DOHH2 (cell line): ENCODE data around the gene CD40.

Source experiments
- H3F3A ChIP-seq: fragments of 200-600 bp; sonication (generic), shearing (Covaris generic); 2 replicates; pipeline ENCODE4 v1.6.0; 2016; ENCODE audit warnings: antibody characterized with exemption, mild to moderate bottlenecking; ENCODE audit not compliant: control insufficient read depth, insufficient read depth
- H3K27ac ChIP-seq: fragments of 200-600 bp; sonication (generic); 2 replicates; pipeline ENCODE4 v1.5.1; 2014; ENCODE audit warnings: low read depth, mild to moderate bottlenecking, low read length, moderate library complexity
- H3K27me3 ChIP-seq: fragments of 200-600 bp; sonication (generic); 2 replicates; pipeline ENCODE4 v1.6.1; 2014; ENCODE audit warnings: mild to moderate bottlenecking, low read length, mixed read lengths; ENCODE audit not compliant: control insufficient read depth
- H3K36me3 ChIP-seq: fragments of 200-600 bp; sonication (generic); 2 replicates; pipeline ENCODE4 v1.6.1; 2014; ENCODE audit warnings: mild to moderate bottlenecking, low read length, moderate library complexity, mixed read lengths; ENCODE audit not compliant: control insufficient read depth
- H3K4me1 ChIP-seq: fragments of 200-600 bp; sonication (generic); 2 replicates; pipeline ENCODE4 v1.6.1; 2014; ENCODE audit warnings: mild to moderate bottlenecking, low read length, mixed read lengths; ENCODE audit not compliant: control insufficient read depth
- H3K4me2 ChIP-seq: fragments of 200-600 bp; sonication (generic); 2 replicates; pipeline ENCODE4 v1.6.0; 2014; ENCODE audit warnings: mild to moderate bottlenecking, low read length, moderate library complexity
- H3K4me3 ChIP-seq: fragments of 200-600 bp; sonication (generic); 2 replicates; pipeline ENCODE4 v1.5.1; 2014; ENCODE audit warnings: mild to moderate bottlenecking, low read length, mixed read lengths
- H3K79me2 ChIP-seq: fragments of 200-600 bp; sonication (generic); 2 replicates; pipeline ENCODE4 v1.6.1; 2014; ENCODE audit warnings: mild to moderate bottlenecking, low read length, mixed read lengths; ENCODE audit not compliant: control insufficient read depth
- H3K9me2 ChIP-seq: fragments of 200-600 bp; sonication (generic); replicated peaks from 2 replicates; pipeline ENCODE4 v1.6.1; 2014; ENCODE audit warnings: mild to moderate bottlenecking, low read length, mixed read lengths; ENCODE audit not compliant: control insufficient read depth
- H3K9me3 ChIP-seq: fragments of 200-600 bp; sonication (generic); 2 replicates; pipeline ENCODE4 v1.6.1; 2014; ENCODE audit warnings: antibody characterized with exemption, low read length, mixed read lengths; ENCODE audit not compliant: control insufficient read depth, insufficient read depth
- H4K20me1 ChIP-seq: fragments of 200-600 bp; sonication (generic); 2 replicates; pipeline ENCODE4 v1.6.0; 2014; ENCODE audit warnings: low read depth, mild to moderate bottlenecking, antibody characterized with exemption, low read length, moderate library complexity; ENCODE audit not compliant: control insufficient read depth, insufficient read depth
- EZH2phosphoT487 ChIP-seq: fragments of 200-600 bp; sonication (generic); IDR thresholded peaks from 2 replicates; pipeline ENCODE4 v1.6.1; 2017; ENCODE audit warnings: borderline replicate concordance, mild to moderate bottlenecking, antibody characterized with exemption, low read length, moderate library complexity, mixed read lengths
- TF ChIP-seq, protein P1 (sequence below): fragments of 200-600 bp; sonication (generic); IDR thresholded peaks from one replicate; pipeline ENCODE4 v1.5.1; 2014; ENCODE audit warnings: antibody characterized with exemption, mild to moderate bottlenecking, low read depth, low read length; ENCODE audit not compliant: poor library complexity, severe bottlenecking

CD40 gene

DNA sequence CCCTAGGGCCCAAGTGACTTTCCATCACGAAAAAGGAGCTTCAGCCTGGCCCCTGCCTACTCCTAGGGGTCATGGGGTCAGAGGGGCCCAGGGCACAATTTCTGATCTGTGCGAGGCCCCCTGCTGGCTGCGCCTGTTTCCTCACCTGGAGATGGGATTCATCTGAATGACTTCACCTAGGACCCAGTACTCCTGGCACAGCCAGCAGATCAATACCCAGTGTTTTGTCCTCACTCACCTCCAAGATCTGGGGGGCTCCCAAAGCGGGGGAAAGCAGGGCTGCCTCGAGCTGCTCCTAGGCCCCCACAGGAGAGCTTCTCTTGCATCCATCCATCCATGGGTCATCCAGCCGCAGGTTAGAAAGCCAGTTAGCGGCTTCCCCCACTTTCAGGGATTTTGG lies 33.8 kb downstream of the CD40 start:
- no peaks in the 10 kb centered on the region for H3K4me1 ChIP-seq
- no peaks in the 10 kb centered on the region for H3K9me2 ChIP-seq
- no peaks in the 10 kb centered on the region for H3K9me3 ChIP-seq
- no peaks in the 10 kb centered on the region for H3K27me3 ChIP-seq
- H3K27ac ChIP-seq, result no peak overlapping the region
- no peaks in the 10 kb centered on the region for H4K20me1 ChIP-seq
- no peak overlapping the region for H3K4me2 ChIP-seq
- TF ChIP-seq, protein P1, sequence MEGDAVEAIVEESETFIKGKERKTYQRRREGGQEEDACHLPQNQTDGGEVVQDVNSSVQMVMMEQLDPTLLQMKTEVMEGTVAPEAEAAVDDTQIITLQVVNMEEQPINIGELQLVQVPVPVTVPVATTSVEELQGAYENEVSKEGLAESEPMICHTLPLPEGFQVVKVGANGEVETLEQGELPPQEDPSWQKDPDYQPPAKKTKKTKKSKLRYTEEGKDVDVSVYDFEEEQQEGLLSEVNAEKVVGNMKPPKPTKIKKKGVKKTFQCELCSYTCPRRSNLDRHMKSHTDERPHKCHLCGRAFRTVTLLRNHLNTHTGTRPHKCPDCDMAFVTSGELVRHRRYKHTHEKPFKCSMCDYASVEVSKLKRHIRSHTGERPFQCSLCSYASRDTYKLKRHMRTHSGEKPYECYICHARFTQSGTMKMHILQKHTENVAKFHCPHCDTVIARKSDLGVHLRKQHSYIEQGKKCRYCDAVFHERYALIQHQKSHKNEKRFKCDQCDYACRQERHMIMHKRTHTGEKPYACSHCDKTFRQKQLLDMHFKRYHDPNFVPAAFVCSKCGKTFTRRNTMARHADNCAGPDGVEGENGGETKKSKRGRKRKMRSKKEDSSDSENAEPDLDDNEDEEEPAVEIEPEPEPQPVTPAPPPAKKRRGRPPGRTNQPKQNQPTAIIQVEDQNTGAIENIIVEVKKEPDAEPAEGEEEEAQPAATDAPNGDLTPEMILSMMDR, result peak; percentile 80
- TF ChIP-seq EZH2phosphoT487, result no peak
- no peaks in the 10 kb centered on the region for H3F3A ChIP-seq
- H3K79me2 ChIP-seq, result no peaks in the 10 kb centered on the region
- no peak overlapping the region for H3K4me3 ChIP-seq
- H3K36me3 ChIP-seq, result no peaks in the 10 kb centered on the region

DNA sequence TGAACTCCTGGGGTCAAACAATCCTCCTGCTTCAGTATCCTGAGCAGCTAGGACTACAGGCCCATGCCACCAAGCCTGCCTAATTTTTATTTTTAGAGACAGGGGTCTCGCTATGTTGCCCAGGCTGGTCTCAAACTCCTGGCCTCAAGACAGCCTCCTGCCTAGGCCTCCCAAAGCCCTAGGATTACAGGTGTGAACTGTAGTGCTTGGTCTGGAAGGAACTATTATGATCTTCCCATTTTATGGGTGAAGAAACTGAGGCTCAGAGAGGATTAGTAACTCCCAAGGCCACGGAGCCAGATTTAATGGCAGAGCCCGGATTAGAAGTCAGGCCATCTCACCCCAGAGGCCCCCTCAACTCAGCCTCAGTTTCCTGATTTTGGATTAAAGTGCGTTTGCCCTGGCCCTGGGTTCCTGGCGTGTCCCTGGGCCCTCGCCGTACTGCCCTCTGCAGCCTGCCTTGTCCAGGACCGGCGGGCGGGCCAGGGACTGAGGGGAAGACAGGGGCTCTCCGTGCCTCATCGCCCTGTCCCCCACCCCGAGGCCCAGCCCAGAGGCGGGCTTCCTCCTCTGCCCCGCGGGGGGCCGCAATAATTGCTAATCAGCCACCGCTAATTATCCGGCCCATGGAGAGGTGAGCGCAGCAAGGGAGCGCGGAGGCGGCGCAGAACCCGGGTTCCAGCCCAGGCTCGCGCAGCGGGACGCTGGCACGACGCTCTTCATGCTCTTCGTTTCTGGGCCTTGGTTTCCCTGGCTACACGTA lies 34.9 kb downstream of the CD40 start:
- TF ChIP-seq EZH2phosphoT487, result no peak
- Histone ChIP-seq H3K9me2 (no peaks in the 10 kb centered on the region), H4K20me1 (no peaks in the 10 kb centered on the region), H3K9me3 (no peaks in the 10 kb centered on the region), H3K4me3 (no peak overlapping the region), H3K4me1 (no peaks in the 10 kb centered on the region), H3K27me3 (0 out of 2 replicates have a peak, but pooled peaks cover 2% of the 10 kb centered on the region), H3K4me2 (no peak overlapping the region), H3F3A (no peaks in the 10 kb centered on the region), H3K79me2 (no peaks in the 10 kb centered on the region), H3K36me3 (no peaks in the 10 kb centered on the region), H3K27ac (no peak overlapping the region)

DNA sequence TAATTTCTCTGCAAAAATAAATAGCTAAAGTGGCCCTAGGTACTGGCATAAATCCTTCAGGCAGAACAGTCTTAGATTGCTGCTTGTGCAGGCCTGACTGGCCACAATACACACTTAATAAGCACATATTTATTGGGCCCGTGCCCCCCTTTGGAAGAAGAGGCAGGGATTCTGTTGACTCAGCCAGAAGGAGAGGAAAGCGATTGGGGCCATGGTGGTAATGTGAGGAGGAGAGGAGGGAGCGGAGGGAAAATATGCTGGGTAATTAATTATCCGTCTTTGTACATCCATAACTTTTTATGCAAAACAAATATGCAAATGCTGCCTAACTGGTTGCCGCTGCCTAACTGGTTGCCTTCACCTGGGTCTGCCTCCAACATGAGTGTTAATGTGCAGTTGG lies 36.2 kb downstream of the CD40 start:
- no peaks in the 10 kb centered on the region for H3K79me2 ChIP-seq
- TF ChIP-seq, protein P1, result no peak
- TF ChIP-seq EZH2phosphoT487, result no peak
- no peaks in the 10 kb centered on the region for H3K9me3 ChIP-seq
- H3K36me3 ChIP-seq, result no peaks in the 10 kb centered on the region
- H3K27me3 ChIP-seq, result peaks cover 4% of the 10 kb centered on the region
- H3K9me2 ChIP-seq, result no peaks in the 10 kb centered on the region
- no peak overlapping the region for H3K4me2 ChIP-seq
- no peaks in the 10 kb centered on the region for H3F3A ChIP-seq
- H3K27ac ChIP-seq, result no peak overlapping the region
- no peaks in the 10 kb centered on the region for H4K20me1 ChIP-seq
- H3K4me1 ChIP-seq, result no peaks in the 10 kb centered on the region
- no peak overlapping the region for H3K4me3 ChIP-seq

DNA sequence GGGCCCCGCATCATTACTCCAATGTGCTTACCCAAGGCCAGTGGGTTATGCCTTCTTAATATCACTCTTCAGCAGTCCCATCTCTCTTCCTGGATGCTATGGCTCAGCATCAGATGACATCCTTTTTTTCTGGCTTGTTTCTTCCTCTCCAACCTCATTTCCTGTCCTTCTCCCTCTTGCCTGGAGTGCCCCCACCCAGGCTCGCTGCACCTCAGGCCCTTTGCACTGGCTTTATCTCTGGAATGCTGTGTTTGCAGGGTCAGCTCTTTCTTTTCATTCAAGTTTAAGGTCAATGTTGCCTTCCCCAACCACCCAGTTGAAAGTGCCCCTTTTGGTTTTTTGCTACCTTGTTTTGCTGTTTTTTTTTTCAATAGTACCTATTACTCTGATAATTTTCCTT lies 36.7 kb downstream of the CD40 start:
- H3K79me2 ChIP-seq, result no peaks in the 10 kb centered on the region
- H3K4me2 ChIP-seq, result no peak overlapping the region
- no peak overlapping the region for H3K27ac ChIP-seq
- TF ChIP-seq EZH2phosphoT487, result no peak
- TF ChIP-seq, protein P1, result no peak
- no peaks in the 10 kb centered on the region for H3F3A ChIP-seq
- no peaks in the 10 kb centered on the region for H4K20me1 ChIP-seq
- H3K4me3 ChIP-seq, result no peak overlapping the region
- H3K9me3 ChIP-seq, result no peaks in the 10 kb centered on the region
- no peaks in the 10 kb centered on the region for H3K4me1 ChIP-seq
- no peaks in the 10 kb centered on the region for H3K9me2 ChIP-seq
- no peaks in the 10 kb centered on the region for H3K36me3 ChIP-seq
- peaks cover 9% of the 10 kb centered on the region for H3K27me3 ChIP-seq
